COLO668 (cell line): Measurements from ENCODE around the gene DEXI.
A peak's percentile ranks its signal among the peaks of the same experiment; 100 is the strongest.

Experiments used
- DNase-seq: peaks from one replicate; lab custom pipeline; 2025; ENCODE audit not compliant: unreplicated experiment; lab: John Stamatoyannopoulos, UW

Gene DEXI

GRCh38 chr16:10942352-10943063 lies at the start of gene DEXI:
Gene DEXI, minus strand, starts transcription at chr16:10942468. Its CDS starts 463 bp downstream, at chr16:10942005.
- DNase-seq, result peak; percentile 94

GRCh38 chr16:10990378-10990777 lies 48.1 kb upstream of the DEXI start:
- peak; percentile 7 for DNase-seq

DNA sequence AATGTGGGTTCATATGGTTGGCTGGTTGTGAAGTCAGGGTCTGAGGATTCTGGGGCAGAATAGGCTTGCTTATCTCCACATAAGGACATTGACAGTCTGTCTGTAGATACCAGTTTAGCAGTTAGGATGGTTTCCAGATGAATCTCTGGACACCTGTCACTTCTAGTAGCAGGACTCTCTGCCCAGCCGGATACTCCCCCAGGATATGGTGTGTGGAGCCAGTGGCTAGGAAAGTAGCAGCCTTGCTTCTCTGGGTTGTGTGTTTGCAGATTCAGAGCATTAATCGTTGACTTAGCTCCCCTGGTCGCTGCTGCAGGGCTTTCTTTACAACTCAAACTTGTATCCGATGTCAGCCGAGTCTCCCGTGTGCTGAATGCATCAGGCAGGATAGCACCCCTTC lies 47.3 kb upstream of the DEXI start:
- DNase-seq, result no peak

- DNase-seq, result no peak
These were observed 46.6 kb upstream of the DEXI start for GRCh38 chr16:10988879-10989278.

- no peak for DNase-seq
These were observed 46.0 kb upstream of the DEXI start for GRCh38 chr16:10988164-10988803.

DNA sequence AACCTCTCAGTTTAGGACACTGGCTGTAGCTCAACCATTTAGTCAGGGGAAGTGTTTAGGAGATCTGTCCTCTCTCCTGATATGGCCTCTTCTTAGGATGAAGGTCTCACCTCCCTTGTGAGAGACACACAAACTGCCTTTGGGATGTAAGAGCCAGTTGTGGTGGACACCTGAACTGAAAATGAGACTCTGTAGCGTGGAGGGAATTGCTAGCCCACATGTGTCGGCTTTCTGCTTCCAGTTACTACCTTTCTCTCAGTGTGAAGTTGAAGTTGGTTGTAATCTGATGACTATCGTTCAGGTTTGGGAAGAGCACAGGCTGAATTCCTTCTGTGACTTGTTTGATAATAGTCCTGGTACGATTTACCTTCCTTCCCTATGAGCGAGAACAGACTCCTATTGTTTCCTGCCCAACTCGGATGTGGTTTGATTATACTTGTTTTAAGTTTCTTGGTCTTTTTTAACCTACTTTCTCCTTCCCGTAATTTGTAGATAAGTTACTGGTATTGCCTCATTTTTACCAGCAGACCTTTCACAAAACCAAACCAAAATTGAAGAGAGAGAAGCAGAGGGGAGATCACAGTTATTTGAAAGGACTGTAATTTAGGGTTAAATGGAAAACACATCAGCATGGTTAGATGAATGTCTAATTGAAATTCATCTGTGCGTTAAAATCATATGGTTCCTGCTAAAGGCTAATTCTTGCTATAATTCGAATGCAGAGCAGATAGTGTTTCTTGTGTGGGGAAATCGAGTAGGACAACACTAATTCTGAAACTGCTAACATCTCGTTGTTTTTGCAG lies 45.3 kb upstream of the DEXI start:
- DNase-seq, result no peak

DNA sequence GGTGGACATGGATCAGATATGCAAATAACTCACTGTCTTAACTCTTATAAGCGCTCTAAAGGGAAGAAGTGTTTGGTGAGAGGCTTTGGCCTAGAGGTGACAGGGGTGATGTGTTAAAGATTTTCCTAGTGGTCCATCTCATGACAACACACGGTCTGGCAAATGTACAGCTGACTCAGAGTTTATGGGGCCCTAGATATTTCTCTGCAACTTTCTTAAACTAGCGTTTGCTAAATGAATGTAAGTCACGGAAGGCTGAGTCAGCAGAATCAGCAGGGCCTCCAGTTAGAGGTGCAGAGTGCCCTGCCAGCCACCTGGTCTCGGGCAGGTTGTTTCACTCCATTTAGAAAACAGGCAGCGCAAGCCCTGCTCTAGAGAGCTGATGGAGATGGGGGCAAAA lies 42.2 kb upstream of the DEXI start:
- no peak for DNase-seq

- peak; percentile 3 for DNase-seq
These were observed 40.9 kb upstream of the DEXI start for GRCh38 chr16:10983159-10983558.

GRCh38 chr16:10982465-10983150 lies 40.3 kb upstream of the DEXI start:
- no peak for DNase-seq

DNA sequence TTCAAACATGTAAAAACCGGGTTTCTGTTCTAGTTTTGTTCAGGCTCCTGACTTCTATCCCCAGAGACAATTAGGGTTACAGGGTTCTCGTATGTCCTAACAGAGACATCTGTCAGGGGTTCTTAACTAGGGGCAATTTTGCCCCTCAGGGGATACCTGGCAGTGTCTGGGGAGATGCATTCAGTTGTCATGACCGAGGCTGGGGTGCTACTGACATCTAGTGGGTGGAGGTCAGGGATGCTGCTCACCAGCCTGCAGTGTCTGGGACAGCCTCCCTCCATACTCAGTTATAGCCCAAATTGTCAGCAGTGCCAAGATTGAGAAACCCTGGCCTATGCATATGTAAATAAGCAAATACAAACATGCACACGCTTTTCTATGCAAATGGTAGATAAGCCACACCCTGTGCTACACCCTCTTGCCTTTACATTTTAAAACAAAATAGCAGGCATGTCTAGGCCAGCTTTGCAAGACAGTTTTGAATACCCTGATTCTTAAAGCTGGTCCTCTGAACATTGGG lies 39.5 kb upstream of the DEXI start:
- peak; percentile 2 for DNase-seq

DNA sequence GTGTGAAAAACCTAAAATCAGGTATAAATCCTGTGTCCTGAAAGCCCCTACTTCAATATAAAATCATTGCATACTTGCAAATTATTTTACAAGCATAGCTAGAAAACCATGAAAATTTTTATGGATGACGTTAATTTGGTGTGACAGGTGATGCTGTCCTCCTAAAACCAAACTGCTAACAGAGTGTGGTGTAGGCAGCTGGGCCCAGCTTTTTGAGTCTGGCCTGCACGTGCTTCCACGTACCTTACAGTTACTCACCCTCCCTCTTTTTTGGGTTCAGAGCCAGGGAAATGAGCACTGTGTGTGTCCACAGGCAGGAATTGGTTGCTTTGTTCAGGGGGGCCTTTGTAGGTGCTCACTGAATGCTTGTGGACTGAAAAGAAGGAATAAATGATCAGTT lies 38.5 kb upstream of the DEXI start:
- DNase-seq, result no peak

DNA sequence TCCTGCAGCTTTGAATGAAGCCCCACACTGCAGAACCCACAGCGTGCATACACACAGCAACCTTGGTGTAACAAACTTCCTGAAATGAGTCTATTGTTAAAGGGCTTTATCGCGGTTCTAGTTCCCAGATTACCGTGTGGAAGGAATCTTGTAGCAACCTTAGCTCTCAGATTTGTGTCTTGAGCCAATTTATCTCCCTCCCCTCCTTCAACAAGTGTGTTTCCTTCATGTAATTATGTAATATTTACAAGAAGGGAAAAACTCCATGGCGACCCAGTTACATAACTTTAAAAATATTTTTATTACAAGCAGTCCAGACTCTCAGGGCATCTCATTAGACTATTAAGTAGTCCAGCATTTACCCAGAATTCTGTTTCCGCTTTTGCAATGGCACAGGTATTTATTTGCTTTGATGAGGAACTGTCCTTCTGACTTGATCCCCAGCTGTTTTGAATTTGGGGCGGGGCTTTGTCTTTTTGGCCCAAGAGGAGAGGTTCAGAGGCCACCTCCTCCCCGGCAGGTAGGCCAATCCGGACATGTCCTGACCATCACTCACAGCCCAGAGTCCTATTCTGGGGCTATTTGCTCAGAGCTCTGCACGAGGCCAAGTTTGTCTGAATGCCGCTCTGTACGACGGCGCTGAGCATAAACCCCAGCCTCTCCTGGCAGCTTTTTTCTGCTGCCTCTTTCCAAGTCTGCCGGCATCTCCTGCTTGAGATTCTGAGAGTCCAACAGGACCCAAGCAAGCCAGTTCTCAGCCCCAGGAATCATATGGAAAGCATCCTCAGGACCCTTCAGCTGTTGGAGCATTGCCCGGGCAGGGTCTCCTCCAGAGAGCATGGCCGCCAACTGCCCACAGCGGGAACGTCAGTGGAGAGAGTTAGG lies 37.7 kb upstream of the DEXI start:
- no peak for DNase-seq

DNA sequence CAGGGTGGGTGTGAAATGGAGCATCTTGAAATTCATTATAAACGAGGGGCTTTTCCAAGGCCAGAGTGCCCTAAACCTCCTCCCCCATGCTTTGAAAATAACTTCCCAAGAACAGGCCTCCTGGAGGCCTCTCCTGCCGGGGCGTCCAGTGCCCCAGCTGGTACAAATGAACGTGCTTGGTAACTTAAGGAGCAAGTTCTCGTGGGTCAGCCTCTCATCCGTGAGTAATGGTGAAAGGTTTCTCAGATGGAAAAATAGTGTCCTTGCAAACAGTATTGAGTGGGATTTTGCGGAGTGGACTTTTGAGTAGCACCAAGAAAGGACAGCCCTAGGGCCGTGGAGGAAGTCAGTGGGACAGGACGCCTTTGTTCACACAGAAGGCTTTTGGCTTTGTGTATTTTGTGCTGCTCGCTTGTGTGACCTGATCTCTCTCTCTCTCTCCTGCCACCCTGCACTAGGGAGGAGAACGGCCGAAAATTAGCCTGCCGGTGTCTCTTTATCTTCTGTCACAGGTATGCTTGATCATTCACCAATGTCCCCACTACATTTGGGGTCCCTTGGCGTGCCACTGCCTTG lies 36.7 kb upstream of the DEXI start:
- DNase-seq, result no peak

GRCh38 chr16:10978124-10978523 lies 35.9 kb upstream of the DEXI start:
- DNase-seq, result no peak

GRCh38 chr16:10976634-10977033 lies 34.4 kb upstream of the DEXI start:
- no peak for DNase-seq

DNA sequence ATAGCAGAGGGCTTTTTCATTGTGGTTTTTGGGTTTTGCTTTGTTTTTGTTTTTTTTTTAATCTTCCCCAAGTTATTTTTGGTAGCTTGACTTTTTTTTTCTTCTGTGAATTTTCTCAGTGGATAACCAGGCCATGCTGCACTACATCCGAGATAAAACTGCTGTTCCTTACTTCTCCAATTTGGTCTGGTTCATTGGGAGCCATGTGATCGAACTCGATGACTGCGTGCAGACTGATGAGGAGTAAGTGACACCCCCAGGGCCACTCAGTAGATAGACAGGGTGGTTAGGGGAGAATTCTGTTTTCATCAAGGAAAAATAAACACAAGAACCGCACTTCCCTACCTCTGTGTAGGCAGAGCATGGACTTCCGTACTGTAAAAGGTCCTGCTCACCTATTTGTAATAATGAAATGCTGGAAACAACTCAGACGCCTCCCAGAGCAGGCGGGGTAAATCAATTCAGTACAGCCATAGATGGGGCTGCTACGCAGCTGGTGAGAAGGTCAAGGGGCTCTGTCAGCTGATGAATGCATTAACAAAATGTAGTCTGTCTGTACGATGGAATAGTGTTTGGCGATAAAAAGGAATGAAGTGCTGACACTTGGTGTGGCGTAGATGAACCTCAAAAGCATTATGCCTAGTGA lies 30.7 kb upstream of the DEXI start:
- no peak for DNase-seq

GRCh38 chr16:10972108-10972818 lies 30.0 kb upstream of the DEXI start:
- DNase-seq, result no peak

- peak; percentile 14 for DNase-seq
These were observed 29.3 kb upstream of the DEXI start for GRCh38 chr16:10971560-10971961.

DNA sequence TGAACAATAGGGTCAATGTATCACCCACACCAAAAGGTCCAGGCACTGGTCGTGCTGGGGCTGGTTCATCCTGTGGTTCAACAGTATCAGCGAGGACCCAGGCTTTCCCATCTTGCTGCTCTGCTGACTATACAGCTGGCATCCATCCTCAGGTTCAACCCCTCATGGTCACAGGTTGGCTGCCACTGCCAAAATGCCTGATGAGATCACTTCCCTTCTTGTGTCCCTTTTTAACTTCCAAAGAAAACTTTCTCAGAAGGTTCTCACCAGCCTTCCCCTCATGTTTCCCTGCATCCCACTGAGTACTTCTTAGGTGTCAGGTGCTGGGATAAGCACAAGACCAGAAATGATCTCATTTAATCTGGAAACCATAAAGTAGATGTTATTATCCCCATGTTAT lies 27.8 kb upstream of the DEXI start:
- no peak for DNase-seq
